HG03378 (cell line): ENCODE results near the gene ACAP3.

Experiments
- ATAC-seq: cut with Tn5 transposase; IDR thresholded peaks from one replicate; pipeline ENCODE4 v1.9.1; 2021; ENCODE audit warnings: mild to moderate bottlenecking, moderate library complexity; ENCODE audit not compliant: unreplicated experiment

Gene ACAP3

GRCh38 chr1:1314678-1315335 is 7.1 kb upstream of the ACAP3 start:
- no peak for ATAC-seq

- no peak for ATAC-seq
These were observed 6.5 kb upstream of the ACAP3 start for GRCh38 chr1:1314237-1314586.

- ATAC-seq: no peak
These were observed 5.9 kb upstream of the ACAP3 start for GRCh38 chr1:1313500-1314236.

GRCh38 chr1:1312450-1313314 is 5.0 kb upstream of the ACAP3 start:
- ATAC-seq: no peak

GRCh38 chr1:1311107-1312104 is 3.7 kb upstream of the ACAP3 start:
- ATAC-seq: no peak

- no peak for ATAC-seq
These were observed 2.8 kb upstream of the ACAP3 start for GRCh38 chr1:1310476-1311053.

GRCh38 chr1:1310109-1310385 is 2.3 kb upstream of the ACAP3 start:
- no peak for ATAC-seq

GRCh38 chr1:1309251-1310108 is 1.8 kb upstream of the ACAP3 start:
- no peak for ATAC-seq

GRCh38 chr1:1308756-1309250 is 1.1 kb upstream of the ACAP3 start:
- no peak for ATAC-seq

- ATAC-seq: no peak
These were observed 338 bp downstream of the ACAP3 start for GRCh38 chr1:1307261-1307922.

GRCh38 chr1:1306661-1307260 is 969 bp downstream of the ACAP3 start:
- ATAC-seq: no peak

GRCh38 chr1:1306070-1306660 is 1.6 kb downstream of the ACAP3 start:
- no peak for ATAC-seq

- no peak for ATAC-seq
These were observed 2.2 kb downstream of the ACAP3 start for GRCh38 chr1:1305300-1306069.

- ATAC-seq: no peak
These were observed 3.1 kb downstream of the ACAP3 start for GRCh38 chr1:1304331-1305299.

GRCh38 chr1:1303736-1304135 is 4.0 kb downstream of the ACAP3 start:
- ATAC-seq: no peak

GRCh38 chr1:1302951-1303509 is 4.7 kb downstream of the ACAP3 start:
- no peak for ATAC-seq
